OCI-LY3 (cell line): ENCODE measurements around the gene NBDY.

Experiments used
- H2AFZ ChIP-seq: fragments of 200-600, 300-600 bp; shearing (Covaris generic); 2 replicates; pipeline ENCODE4 v1.6.0; 2014; ENCODE audit warnings: antibody characterized with exemption, low read depth, low read length
- H3K27ac ChIP-seq: fragments of 200-600, 300-600 bp; sonication (generic); 2 replicates; pipeline ENCODE4 v1.5.1; 2014; ENCODE audit warnings: mild to moderate bottlenecking, low read length, moderate library complexity, mixed read lengths
- H3K27me3 ChIP-seq: fragments of 200-600, 300-600 bp; sonication (generic); 2 replicates; pipeline ENCODE4 v1.6.1; 2014; ENCODE audit warnings: low read depth, low read length, mixed read lengths
- H3K36me3 ChIP-seq: fragments of 200-600, 300-600 bp; sonication (generic); replicated peaks from 2 replicates; pipeline ENCODE3; 2014; ENCODE audit warnings: low read depth, low read length, mixed read lengths
- H3K4me1 ChIP-seq: fragments of 300-600, 200-600 bp; sonication (generic); 2 replicates; pipeline ENCODE4 v1.6.1; 2014; ENCODE audit warnings: low read length, mixed read lengths
- H3K4me2 ChIP-seq: fragments of 200-600, 300-600 bp; sonication (generic); 2 replicates; pipeline ENCODE4 v1.6.1; 2014; ENCODE audit warnings: low read length, mixed read lengths
- H3K4me3 ChIP-seq: fragments of 300-600, 200-600 bp; sonication (generic); 2 replicates; pipeline ENCODE4 v1.5.1; 2014; ENCODE audit warnings: antibody characterized with exemption, mild to moderate bottlenecking, low read length, moderate library complexity
- H3K79me2 ChIP-seq: fragments of 300-600, 200-600 bp; shearing (Covaris generic); 2 replicates; pipeline ENCODE4 v1.6.1; 2014; ENCODE audit warnings: mild to moderate bottlenecking, low read length, mixed read lengths
- H3K9ac ChIP-seq: fragments of 300-600, 200-600 bp; shearing (Covaris generic); 2 replicates; pipeline ENCODE4 v1.6.0; 2014; ENCODE audit warnings: mild to moderate bottlenecking, low read length, moderate library complexity
- H3K9me3 ChIP-seq: fragments of 200-600, 300-600 bp; shearing (Covaris generic); 2 replicates; pipeline ENCODE4 v1.6.1; 2014; ENCODE audit warnings: low read length, mixed read lengths; ENCODE audit not compliant: insufficient read depth
- H4K20me1 ChIP-seq: fragments of 200-600, 300-600 bp; sonication (generic); 2 replicates; pipeline ENCODE4 v1.6.1; 2016; ENCODE audit warnings: low read length, mixed read lengths; ENCODE audit not compliant: insufficient read depth
- CTCF ChIP-seq: fragments of 200-600, 300-600 bp; sonication (generic); IDR thresholded peaks from 2 replicates; pipeline ENCODE4 v1.5.1; 2014; ENCODE audit warnings: antibody characterized with exemption, low read length, low read depth
- EZH2phosphoT487 ChIP-seq: fragments of 200-600 bp; shearing (Covaris generic); IDR thresholded peaks from 2 replicates; pipeline ENCODE4 v1.6.1; 2018; ENCODE audit warnings: antibody characterized with exemption, mixed run types, low read depth

The NBDY gene

GRCh38 chrX:56812515-56813105 lies 83.6 kb downstream of the NBDY start:
- Histone ChIP-seq H3K4me1 (peaks cover 22% of the 10 kb centered on the region), H4K20me1 (no peaks in the 10 kb centered on the region), H3K9ac (no peak overlapping the region), H3K4me3 (no peak overlapping the region), H3K27me3 (no peaks in the 10 kb centered on the region), H3K79me2 (no peaks in the 10 kb centered on the region), H3K27ac (no peak overlapping the region), H3K36me3 (no peaks in the 10 kb centered on the region), H2AFZ (no peak overlapping the region), H3K4me2 (peak overlapping the region; percentile 26; the same call in 1 of the 2 replicates), H3K9me3 (no peaks in the 10 kb centered on the region)
- TF ChIP-seq CTCF = no peak
- no peak for TF ChIP-seq EZH2phosphoT487

GRCh38 chrX:56813318-56813837 lies 84.3 kb downstream of the NBDY start:
- no peak overlapping the region for H3K9ac ChIP-seq
- H3K27ac ChIP-seq = no peak overlapping the region
- no peaks in the 10 kb centered on the region for H3K27me3 ChIP-seq
- no peaks in the 10 kb centered on the region for H3K79me2 ChIP-seq
- peak overlapping the region; percentile 28 for H3K4me2 ChIP-seq
- peaks cover 22% of the 10 kb centered on the region for H3K4me1 ChIP-seq
- no peak overlapping the region for H3K4me3 ChIP-seq
- no peaks in the 10 kb centered on the region for H4K20me1 ChIP-seq
- no peak overlapping the region for H2AFZ ChIP-seq
- H3K36me3 ChIP-seq = no peaks in the 10 kb centered on the region
- TF ChIP-seq CTCF = no peak
- no peak for TF ChIP-seq EZH2phosphoT487
- H3K9me3 ChIP-seq = no peaks in the 10 kb centered on the region

GRCh38 chrX:56817179-56817578 lies 88.1 kb downstream of the NBDY start:
- Histone ChIP-seq H3K4me1 (peaks cover 22% of the 10 kb centered on the region), H2AFZ (no peak overlapping the region), H3K27ac (no peak overlapping the region), H3K4me3 (no peak overlapping the region), H4K20me1 (no peaks in the 10 kb centered on the region), H3K27me3 (no peaks in the 10 kb centered on the region), H3K4me2 (0 out of 2 replicates have a peak overlapping the region, but pooled peaks have one; percentile 1), H3K9me3 (no peaks in the 10 kb centered on the region), H3K36me3 (no peaks in the 10 kb centered on the region), H3K9ac (no peak overlapping the region), H3K79me2 (no peaks in the 10 kb centered on the region)
- TF ChIP-seq CTCF (no peak), EZH2phosphoT487 (no peak)

GRCh38 chrX:56826020-56826419 lies 97.0 kb downstream of the NBDY start:
- H3K4me2 ChIP-seq = no peak overlapping the region
- H4K20me1 ChIP-seq = no peaks in the 10 kb centered on the region
- no peaks in the 10 kb centered on the region for H3K9me3 ChIP-seq
- H3K79me2 ChIP-seq = no peaks in the 10 kb centered on the region
- TF ChIP-seq EZH2phosphoT487 = no peak
- no peak overlapping the region for H3K9ac ChIP-seq
- H3K27ac ChIP-seq = no peak overlapping the region
- no peak overlapping the region for H2AFZ ChIP-seq
- no peaks in the 10 kb centered on the region for H3K27me3 ChIP-seq
- no peak overlapping the region for H3K4me3 ChIP-seq
- no peaks in the 10 kb centered on the region for H3K4me1 ChIP-seq
- no peaks in the 10 kb centered on the region for H3K36me3 ChIP-seq
